Osteoblast (primary cell): ENCODE data around the gene MMUT. TPM values are rescaled to one million over a fixed set of nuclear protein-coding genes. Genes with fewer than 3 reads are reported as not detected.
"Not testable (repeated sequence)": the region's sequence is repeated elsewhere in the genome, so short reads cannot be mapped to it uniquely, and the experiment has no call there.

Experiments used
- DNase-seq: peaks from one replicate; pipeline ENCODE4 v3.0.0; 2011; ENCODE audit warnings: low spot score, mixed read lengths; ENCODE audit not compliant: insufficient read length; ENCODE audit errors: missing footprints
- H2AFZ ChIP-seq: 2 replicates; pipeline ENCODE4 v1.6.0; 2011; ENCODE audit warnings: mild to moderate bottlenecking, low read length
- H3K27ac ChIP-seq: 2 replicates; pipeline ENCODE4 v1.5.1; 2011; ENCODE audit warnings: mild to moderate bottlenecking, low read depth, low read length, moderate library complexity
- H3K27me3 ChIP-seq: 2 replicates; pipeline ENCODE4 v1.6.0; 2012; ENCODE audit warnings: mild to moderate bottlenecking, control low read depth, inconsistent platforms, low read length, moderate library complexity; ENCODE audit not compliant: insufficient read depth
- H3K36me3 ChIP-seq: 2 replicates; pipeline ENCODE4 v1.5.1; 2011; ENCODE audit warnings: mild to moderate bottlenecking, low read length, control low read depth, moderate library complexity; ENCODE audit not compliant: insufficient read depth
- H3K4me1 ChIP-seq: 2 replicates; pipeline ENCODE4 v1.5.1; 2011; ENCODE audit warnings: mild to moderate bottlenecking, low read length, control low read depth, moderate library complexity; ENCODE audit not compliant: insufficient read depth
- H3K4me2 ChIP-seq: 2 replicates; pipeline ENCODE4 v1.6.0; 2011; ENCODE audit warnings: mild to moderate bottlenecking, low read length; ENCODE audit not compliant: insufficient read depth
- H3K4me3 ChIP-seq: fragments of 200-600 bp; sonication (generic); 3 replicates; pipeline ENCODE4 v1.5.1; 2012; ENCODE audit warnings: mild to moderate bottlenecking, low read length, inconsistent platforms; ENCODE audit not compliant: insufficient read depth
- H3K79me2 ChIP-seq: 2 replicates; pipeline ENCODE4 v1.6.0; 2012; ENCODE audit warnings: mild to moderate bottlenecking, low read length, control low read depth, inconsistent platforms; ENCODE audit not compliant: insufficient read depth
- H3K9me3 ChIP-seq: 2 replicates; pipeline ENCODE4 v1.5.1; 2011; ENCODE audit warnings: low read depth, low read length, control low read depth
- H4K20me1 ChIP-seq: 2 replicates; pipeline ENCODE4 v1.6.0; 2012; ENCODE audit warnings: mild to moderate bottlenecking, low read length, control low read depth; ENCODE audit not compliant: insufficient read depth
- total RNA-seq: library from RNA; depleted of rRNA; stranded (reverse); fragments of >200 nt; gene quantifications from 2 replicates; pipeline ENCODE4 v1.2.3, GENCODE V29; 2012
- TF ChIP-seq, protein P1 (sequence below): IDR thresholded peaks from 2 replicates; pipeline ENCODE4 v1.5.1; 2011; ENCODE audit warnings: mild to moderate bottlenecking, low read depth, low read length, moderate library complexity; ENCODE audit errors: extremely low read depth

Gene MMUT
- total RNA-seq, 1 donor = 16.6 TPM

DNA sequence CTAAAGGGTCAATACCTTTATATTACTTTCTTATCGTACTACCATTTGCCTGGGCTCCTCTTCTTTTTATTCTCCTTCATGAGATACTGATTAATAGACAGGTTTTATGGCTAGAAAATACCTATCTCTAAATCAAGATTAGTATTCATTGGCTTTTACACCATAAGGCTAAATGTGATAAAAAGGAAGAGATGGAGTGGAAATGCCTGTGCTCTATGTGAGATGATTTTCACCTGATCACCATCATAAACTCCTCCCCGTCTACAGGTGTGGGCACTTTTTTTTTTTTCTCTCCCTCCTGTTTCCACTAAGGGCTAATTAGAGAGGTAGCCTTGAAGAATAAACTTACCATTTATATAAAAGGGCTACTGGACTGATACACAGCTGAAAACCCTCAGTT is 36.6 kb upstream of the MMUT start, which contains the start of gene GLYATL3:
Gene GLYATL3, plus strand, starts transcription at position 301 of the 400 bp plus-strand sequence. CDS start 12,068 bp downstream, outside the sequence.
- H3K36me3 ChIP-seq = no peaks in the 10 kb centered on the region
- no peak within 1 kb of the TSS for H3K4me2 ChIP-seq
- H3K4me1 ChIP-seq = no peaks in the 10 kb centered on the region
- no peaks in the 10 kb centered on the region for H4K20me1 ChIP-seq
- DNase-seq = no peak
- TF ChIP-seq, protein P1, sequence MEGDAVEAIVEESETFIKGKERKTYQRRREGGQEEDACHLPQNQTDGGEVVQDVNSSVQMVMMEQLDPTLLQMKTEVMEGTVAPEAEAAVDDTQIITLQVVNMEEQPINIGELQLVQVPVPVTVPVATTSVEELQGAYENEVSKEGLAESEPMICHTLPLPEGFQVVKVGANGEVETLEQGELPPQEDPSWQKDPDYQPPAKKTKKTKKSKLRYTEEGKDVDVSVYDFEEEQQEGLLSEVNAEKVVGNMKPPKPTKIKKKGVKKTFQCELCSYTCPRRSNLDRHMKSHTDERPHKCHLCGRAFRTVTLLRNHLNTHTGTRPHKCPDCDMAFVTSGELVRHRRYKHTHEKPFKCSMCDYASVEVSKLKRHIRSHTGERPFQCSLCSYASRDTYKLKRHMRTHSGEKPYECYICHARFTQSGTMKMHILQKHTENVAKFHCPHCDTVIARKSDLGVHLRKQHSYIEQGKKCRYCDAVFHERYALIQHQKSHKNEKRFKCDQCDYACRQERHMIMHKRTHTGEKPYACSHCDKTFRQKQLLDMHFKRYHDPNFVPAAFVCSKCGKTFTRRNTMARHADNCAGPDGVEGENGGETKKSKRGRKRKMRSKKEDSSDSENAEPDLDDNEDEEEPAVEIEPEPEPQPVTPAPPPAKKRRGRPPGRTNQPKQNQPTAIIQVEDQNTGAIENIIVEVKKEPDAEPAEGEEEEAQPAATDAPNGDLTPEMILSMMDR = no peak
- no peak within 1 kb of the TSS for H2AFZ ChIP-seq
- H3K4me3 ChIP-seq = no peak within 1 kb of the TSS
- no peaks in the 10 kb centered on the region for H3K79me2 ChIP-seq
- no peaks in the 10 kb centered on the region for H3K27me3 ChIP-seq
- H3K9me3 ChIP-seq = no peaks in the 10 kb centered on the region
- no peak within 1 kb of the TSS for H3K27ac ChIP-seq

DNA sequence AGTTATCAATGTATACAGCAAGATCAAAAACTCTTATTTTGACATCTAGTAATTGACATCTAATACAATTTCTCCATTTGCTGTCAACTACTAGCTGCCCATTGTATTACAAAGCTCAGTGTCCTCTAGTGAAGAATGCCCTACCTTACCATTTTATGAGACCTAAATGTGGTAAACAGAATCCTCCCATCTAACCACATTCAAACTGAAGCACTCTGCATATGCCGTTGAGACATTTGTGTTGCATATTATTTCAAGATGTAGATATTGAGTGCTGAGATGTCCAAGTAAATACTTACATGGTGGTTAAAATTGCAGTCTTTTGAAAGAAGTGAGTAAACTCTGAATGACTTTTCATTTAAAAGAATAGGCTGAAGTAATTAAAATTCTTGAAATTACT is 36.1 kb upstream of the MMUT start:
- Histone ChIP-seq H3K27ac (no peak overlapping the region), H2AFZ (no peak overlapping the region), H3K36me3 (no peaks in the 10 kb centered on the region), H3K4me2 (no peak overlapping the region), H3K4me1 (no peaks in the 10 kb centered on the region), H3K9me3 (no peaks in the 10 kb centered on the region), H3K27me3 (no peaks in the 10 kb centered on the region), H3K79me2 (no peaks in the 10 kb centered on the region), H4K20me1 (no peaks in the 10 kb centered on the region), H3K4me3 (no peak overlapping the region)
- no peak for DNase-seq
- TF ChIP-seq, protein P1 = no peak

DNA sequence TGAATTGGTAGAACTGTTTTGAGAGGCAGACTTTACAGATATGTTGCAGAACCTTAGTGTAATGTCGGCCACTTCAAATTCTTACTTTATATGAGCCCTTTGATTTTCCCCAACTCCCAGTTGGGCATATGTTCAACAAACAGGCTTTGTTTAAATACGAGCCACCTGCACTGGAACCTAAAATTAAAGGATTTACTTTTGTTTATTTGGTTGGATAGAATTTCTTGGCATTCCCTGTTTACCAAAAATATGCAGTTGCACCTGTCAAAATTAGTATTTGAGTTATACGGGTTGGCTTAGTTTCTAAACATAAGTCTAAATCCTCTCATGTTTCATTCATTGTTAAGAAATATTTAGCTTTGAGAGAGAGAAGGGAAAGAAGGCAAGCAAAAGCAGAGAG is 34.3 kb upstream of the MMUT start:
- Histone ChIP-seq H4K20me1 (no peaks in the 10 kb centered on the region), H3K27ac (no peak overlapping the region), H3K4me1 (no peaks in the 10 kb centered on the region), H3K27me3 (no peaks in the 10 kb centered on the region), H3K9me3 (no peaks in the 10 kb centered on the region), H3K4me2 (no peak overlapping the region), H3K36me3 (no peaks in the 10 kb centered on the region), H3K79me2 (no peaks in the 10 kb centered on the region), H2AFZ (no peak overlapping the region), H3K4me3 (no peak overlapping the region)
- TF ChIP-seq, protein P1 = no peak
- no peak for DNase-seq

DNA sequence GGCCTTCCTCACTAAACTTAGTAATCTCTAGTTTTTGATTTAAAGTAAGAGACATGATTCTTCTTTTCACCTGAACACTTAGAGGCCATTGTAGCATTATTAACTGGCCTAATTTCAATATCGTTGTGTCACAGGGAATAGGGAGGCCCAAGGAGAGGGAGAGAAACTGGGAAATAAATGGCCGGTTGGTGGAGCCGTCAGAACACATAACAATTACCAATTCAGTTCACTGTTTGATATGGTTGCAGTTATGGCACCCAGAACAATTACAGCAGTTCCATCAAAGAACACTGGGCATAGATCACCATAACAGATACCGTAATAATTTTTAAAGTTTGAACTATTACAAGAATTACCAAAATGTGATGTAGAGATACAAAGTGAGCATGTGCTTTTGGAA is 27.6 kb upstream of the MMUT start:
- H2AFZ ChIP-seq = no peak overlapping the region
- H3K27ac ChIP-seq = no peak overlapping the region
- no peaks in the 10 kb centered on the region for H3K9me3 ChIP-seq
- H3K4me2 ChIP-seq = no peak overlapping the region
- no peak for DNase-seq
- H3K27me3 ChIP-seq = no peaks in the 10 kb centered on the region
- H4K20me1 ChIP-seq = no peaks in the 10 kb centered on the region
- no peaks in the 10 kb centered on the region for H3K36me3 ChIP-seq
- no peaks in the 10 kb centered on the region for H3K79me2 ChIP-seq
- TF ChIP-seq, protein P1 = no peak
- no peak overlapping the region for H3K4me3 ChIP-seq
- no peaks in the 10 kb centered on the region for H3K4me1 ChIP-seq

DNA sequence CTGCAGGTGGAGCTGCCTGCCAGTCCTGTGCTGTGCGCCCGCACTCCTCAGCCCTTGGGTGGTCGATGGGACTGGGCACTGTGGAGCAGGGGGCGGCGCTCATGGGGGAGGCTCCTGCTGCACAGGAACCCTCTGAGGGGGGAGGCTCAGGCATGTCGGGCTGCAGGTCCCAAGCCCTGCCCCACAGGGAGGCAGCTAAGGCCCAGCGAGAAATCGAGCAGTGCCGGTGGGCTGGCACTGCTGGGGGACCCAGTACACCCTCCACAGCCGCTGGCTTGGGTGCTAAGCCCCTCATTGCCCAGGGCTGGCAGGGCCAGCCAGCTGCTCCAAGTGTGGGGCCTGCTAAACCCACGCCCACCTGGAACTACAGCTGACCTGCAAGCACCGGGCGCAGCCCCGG is 20.3 kb upstream of the MMUT start:
- not testable (repeated sequence) for H3K4me1 ChIP-seq, H3K27me3 ChIP-seq, H3K4me2 ChIP-seq, H3K9me3 ChIP-seq, H3K79me2 ChIP-seq, H2AFZ ChIP-seq, H3K4me3 ChIP-seq, H3K36me3 ChIP-seq, H3K27ac ChIP-seq, H4K20me1 ChIP-seq, DNase-seq

DNA sequence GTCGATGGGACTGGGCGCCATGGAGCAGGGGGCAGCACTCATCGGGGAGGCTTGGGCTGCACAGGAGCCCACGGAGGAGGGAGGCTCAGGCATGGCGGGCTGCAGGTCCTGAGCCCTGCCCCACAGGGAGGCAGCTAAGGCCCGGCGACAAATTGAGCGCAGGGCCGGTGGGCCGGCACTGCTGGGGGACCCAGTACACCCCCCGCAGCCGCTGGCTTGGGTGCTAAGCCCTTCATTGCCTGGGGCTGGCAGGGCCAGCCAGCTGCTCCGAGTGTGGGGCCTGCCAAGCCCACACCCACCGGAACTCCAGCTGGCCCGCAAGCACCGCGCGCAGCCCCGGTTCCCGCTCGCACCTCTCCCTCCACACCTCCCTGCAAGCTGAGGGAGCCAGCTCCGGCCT is 18.8 kb upstream of the MMUT start:
- not testable (repeated sequence) for H3K36me3 ChIP-seq, H3K4me2 ChIP-seq, H3K4me1 ChIP-seq, H2AFZ ChIP-seq, H3K79me2 ChIP-seq, DNase-seq, H3K27ac ChIP-seq, H3K27me3 ChIP-seq, H3K4me3 ChIP-seq, H3K9me3 ChIP-seq, H4K20me1 ChIP-seq
